Effector CD8-positive, alpha-beta T cell (primary cell): ENCODE data around the gene AFG3L2.

Experiments used
- DNase-seq: peaks from one replicate; lab custom pipeline; 2025; lab: John Stamatoyannopoulos, UW

AFG3L2 gene

DNA sequence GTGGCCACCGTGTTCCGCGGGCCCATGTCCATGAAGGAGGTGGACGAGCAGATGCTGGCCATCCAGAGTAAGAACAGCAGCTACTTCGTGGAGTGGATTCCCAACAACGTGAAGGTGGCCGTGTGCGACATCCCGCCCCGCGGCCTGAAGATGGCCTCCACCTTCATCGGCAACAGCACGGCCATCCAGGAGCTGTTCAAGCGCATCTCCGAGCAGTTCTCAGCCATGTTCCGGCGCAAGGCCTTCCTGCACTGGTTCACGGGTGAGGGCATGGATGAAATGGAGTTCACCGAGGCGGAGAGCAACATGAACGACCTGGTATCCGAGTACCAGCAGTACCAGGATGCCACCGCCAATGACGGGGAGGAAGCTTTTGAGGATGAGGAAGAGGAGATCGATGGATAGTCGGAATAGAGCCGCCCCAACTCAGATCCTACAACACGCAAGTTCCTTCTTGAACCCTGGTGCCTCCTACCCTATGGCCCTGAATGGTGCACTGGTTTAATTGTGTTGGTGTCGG lies 51.2 kb downstream of the AFG3L2 start:
- no peak for DNase-seq

DNA sequence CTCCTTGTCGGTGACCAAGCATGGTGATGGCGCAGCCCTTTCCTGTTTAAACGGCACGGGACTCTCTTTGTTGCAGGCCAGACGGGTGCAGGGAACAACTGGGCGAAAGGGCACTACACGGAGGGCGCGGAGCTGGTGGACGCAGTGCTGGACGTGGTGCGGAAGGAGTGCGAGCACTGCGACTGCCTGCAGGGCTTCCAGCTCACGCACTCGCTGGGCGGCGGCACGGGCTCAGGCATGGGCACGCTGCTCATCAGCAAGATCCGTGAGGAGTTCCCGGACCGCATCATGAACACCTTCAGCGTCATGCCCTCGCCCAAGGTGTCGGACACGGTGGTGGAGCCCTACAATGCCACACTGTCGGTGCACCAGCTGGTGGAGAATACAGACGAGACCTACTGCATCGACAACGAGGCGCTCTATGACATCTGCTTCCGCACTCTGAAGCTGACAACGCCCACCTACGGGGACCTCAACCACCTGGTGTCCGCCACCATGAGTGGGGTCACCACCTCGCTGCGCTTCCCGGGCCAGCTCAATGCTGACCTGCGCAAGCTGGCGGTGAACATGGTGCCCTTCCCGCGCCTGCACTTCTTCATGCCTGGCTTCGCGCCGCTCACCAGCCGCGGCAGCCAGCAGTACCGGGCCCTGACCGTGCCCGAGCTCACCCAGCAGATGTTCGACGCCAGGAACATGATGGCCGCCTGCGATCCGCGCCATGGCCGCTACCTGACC lies 51.9 kb downstream of the AFG3L2 start:
- no peak for DNase-seq

DNA sequence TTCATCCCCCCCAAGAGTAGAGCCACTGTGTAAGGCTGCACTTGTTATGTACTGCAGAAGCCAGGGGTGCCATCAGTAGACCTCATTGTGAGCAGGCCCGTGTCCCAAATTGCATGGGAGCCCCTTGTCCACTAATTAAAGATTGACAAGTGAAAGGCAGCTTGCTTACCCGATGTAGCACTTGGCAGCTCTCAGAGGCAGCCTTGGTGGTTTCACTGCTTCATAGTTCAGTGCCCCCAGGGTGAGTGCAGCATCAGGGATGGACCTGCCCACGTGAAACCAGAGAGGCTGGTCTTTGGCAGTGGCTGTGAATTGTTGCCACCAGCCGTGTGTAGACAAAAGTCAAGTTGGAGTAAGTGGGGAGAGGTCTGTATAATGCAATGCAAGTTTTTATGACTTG lies 55.7 kb downstream of the AFG3L2 start:
- DNase-seq, result no peak

DNA sequence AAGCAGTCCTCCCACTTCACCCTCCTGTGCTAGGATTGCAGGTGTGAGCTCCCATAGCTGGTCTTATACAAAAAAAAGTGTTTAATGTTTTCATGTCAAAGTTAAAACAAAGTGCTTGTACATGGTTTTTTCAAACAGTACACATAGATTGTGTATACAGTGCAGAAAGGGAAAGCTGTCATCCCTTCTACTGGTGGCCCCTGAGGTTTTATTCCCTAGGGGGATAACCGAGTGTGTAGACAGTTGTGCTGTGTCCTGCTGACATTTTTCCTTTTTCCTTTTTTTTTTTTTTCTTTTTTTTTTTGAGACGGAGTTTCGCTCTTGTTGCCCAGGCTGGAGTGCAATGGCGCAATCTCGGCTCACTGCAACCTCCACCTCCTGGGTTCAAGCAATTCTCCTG lies 58.2 kb downstream of the AFG3L2 start:
- no peak for DNase-seq

DNA sequence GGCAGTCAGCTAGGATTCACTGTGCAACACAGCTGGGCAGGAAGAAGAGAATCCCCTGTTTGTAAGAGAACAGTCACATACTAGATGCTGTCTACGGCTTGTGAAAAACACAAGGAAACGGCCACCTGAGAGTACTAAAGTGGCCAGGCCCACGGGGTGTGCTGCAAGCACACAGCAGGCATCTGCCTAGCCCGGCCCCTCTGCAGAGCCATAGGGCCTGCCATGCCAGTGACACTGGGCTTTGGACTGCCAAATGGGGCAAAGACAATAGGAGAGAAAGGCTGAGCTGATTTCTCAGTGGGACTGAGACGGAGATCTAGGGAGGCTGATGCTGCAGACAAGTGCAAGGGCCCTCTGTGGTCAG lies 58.7 kb downstream of the AFG3L2 start:
- no peak for DNase-seq

DNA sequence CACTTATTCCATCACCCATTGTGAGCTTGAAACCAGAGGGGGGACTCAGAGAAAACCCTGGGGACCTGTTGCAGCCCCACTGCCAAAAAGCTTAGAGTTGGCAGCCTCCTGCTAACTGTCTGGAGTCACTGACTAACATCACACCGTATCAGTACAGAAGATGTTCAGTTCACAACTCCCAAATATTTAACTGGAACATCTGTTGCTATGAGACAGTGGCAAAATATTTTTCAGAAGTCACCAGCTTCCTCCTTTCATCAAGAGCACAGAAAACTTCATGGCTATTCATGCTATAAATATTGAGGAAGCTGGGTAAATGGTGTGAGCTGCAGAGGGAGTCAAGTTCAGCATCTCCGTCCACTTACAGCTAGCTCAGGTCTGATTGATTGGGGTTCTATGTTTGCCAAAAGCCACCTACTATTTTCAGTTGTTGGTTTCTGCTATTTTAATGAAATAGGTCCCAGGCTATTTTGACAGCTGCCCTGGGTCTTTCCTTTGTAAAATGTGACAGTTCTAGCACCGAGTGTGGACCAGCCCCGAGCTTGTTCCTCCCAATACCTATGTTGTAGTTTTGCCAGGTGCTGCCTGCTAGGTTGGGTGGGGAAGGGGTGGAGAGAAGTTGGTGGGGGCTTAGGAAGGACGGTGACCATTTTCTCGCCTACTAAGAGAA lies 59.2 kb downstream of the AFG3L2 start:
- no peak for DNase-seq

DNA sequence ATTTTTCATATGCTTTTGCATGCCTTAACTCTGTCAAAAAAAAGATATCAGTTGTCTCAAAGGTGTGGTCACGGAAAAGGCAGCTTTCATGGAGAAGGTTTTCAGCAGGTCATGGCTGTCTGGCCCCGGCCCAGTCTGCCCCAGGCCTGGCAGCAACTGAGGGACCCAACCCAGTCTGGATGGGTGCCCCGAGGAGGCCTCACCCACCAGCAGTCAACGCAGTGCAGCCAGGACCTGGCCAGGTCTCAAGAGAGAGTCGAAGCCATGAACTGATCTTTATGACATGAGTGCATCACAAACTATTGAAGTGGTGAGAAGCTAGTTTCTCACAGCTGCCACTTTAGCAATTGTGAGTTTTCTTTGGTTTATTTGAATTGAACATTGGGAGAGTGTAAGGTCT lies 61.1 kb downstream of the AFG3L2 start:
- no peak for DNase-seq

DNA sequence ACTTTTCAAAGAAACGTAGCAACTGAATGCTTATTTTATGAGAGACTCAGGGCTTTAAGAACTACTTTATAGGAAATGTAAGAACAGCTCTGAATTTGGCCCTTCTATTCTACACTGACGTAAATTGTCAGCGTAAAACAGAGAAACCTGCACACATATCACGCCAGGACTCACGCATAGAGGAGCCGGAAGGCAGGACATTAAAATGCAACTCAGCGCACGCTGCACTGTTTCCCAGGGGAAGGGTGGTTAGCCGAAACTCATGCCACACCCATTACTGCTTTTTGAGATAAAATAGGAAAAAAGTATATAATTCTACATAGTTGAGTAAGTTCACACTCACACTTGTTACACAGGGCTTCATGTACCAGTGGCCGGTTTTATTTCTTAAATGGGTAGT lies 61.5 kb downstream of the AFG3L2 start:
- no peak for DNase-seq

DNA sequence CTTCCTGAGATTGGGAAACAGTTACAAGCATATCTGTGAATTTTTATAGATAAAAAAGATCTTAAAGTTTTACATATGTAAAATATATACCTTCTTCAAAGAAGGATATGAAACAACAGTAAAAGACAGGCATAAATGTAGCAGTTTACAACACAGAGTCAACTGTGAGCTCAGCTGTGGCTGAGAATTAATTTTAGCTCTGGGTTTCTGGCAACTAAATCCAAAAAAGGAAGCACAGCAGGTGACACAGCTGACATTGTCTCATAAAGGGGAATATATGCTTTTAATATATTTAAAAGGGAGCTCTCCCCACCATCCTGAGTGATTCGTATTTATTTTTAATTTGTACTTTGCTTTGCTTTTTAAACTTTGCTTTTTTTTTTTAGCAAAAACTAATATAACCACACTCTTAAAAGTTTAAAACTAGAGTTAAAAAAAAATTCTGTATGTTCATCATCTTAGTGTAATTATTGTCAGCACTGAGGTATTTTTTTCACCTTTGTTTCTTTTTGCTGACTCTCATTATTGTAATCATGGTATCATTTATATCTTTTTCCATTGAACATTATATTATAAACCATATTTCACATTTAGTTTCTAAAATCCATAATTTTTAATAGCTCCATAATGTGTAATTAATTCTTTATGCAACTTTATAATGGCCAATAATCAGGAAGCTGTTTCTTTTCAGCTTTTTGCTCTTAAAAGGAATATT lies 62.3 kb downstream of the AFG3L2 start:
- no peak for DNase-seq

DNA sequence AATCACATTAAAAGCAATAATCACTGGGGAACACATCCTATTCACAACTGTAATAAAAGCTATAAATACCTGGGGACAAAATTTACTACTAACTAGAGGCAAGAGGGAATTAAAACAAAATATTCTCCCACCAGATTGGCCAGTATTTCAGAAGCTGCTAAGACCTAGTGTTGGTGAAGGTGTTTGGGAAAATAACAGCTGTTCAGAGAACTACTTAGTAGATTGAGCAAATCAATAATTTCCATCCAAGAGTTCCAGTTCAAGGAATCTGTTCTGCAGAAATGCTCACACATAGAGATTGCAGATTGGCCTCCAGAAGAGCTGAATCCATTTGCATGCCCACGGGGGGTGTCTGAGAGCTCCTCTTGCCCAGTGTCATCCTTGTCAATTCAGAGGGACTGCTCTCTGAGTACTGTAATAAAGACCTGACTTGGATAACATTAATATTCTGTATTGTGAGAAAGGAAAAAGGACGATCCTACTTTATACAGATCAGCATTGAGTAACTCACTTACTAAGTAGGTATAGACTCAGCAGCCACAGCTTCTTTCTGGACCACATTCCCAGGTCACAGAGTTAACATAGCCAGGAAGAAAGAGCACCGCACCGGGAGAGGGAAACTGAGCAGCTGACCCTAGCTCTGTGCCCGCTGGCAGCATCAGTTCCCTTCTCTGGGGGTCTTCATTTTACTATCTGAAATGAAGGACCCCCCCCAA lies 63.3 kb downstream of the AFG3L2 start:
- no peak for DNase-seq

DNA sequence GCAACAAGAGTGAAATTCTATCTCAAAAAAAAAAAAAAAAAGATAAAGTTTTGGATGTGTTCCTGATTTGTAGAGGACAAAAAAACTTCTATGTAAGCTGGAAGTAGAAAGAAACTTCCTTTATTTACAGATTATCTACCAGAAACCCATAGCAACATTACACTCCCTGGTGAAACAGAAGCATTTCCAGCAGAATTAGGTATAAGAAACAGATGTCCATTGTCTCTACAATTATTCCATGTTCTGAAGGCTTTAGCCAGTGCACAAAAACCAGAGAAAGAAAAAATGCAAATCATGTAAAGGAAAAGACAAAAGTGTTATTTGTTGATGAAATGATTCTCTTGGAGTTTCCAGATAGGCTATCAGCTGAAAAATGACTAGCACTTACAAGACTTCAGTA lies 64.1 kb downstream of the AFG3L2 start:
- DNase-seq, result no peak

DNA sequence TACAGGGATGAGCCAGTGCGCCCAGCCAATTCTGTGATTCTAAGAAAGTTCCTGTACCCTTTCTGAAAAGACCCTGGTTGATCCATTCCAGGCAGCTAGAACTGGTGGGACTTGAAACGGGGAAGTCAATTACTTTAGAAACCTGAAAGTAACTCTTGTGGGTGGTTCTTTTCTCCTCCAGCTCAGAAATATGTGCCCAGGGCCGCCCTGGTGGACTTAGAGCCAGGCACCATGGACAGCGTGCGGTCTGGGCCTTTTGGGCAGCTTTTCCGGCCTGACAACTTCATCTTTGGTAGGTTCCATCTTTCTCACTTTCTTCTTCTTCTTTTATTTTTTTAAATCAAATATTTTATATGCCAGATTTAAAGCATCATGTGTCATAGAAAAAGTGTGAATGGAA lies 66.3 kb downstream of the AFG3L2 start:
- no peak for DNase-seq

DNA sequence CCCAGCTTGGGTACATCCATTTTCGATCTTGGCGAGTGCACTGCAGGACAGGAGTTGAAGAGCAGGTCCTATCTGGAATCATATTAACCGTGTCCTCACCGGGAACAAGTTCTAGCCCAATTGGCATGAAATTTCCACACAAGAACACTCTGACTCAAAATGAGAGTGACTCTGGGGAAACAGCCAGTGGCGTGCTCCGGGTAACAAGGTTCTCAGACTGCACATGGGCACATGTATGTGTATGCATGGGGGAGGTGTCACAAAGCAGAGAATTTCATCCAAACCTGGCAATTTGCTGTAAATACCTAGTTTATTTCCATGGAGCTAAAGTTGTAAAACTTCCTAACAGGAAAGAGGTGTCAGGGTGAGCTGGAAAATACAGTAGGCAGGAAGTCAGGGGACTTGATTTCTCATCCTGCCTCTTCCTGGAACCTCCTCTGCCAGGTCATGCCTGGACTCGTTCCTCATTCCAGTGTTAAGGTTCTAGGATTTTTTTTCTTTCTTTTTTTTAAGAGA lies 67.3 kb downstream of the AFG3L2 start:
- no peak for DNase-seq

DNA sequence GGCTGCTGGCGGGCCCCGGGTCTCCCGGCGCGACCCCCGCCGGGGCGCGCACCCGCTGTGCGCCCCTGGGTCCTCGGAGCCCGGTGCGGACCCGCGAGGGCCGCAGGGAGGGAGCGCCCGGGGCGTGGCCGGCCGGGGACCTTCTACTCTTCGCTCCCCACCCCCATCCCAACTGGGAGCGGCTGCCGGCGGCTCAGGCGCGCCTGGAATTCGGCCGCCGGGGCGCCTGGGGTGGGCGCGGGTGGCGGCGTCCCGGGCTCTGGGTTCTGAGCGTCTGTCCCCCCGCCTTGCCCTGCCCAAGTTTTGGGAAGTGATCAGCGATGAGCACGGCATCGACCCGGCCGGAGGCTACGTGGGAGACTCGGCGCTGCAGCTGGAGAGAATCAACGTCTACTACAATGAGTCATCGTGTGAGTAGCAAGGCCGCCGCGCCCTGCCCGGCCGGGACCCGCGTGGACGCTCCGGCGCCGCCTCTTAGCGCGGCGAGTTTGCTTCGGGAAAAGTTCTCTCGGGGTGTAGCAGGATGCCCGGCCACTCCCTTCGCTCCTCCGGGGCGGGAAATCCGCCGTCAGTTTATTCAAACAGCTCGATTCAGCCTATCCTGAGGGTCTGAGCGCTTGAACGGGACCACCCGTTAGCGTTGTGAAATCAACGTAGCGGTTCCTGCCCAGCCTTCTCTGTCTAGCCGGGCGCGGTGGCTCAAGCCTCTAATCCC lies 68.5 kb downstream of the AFG3L2 start:
- no peak for DNase-seq

DNA sequence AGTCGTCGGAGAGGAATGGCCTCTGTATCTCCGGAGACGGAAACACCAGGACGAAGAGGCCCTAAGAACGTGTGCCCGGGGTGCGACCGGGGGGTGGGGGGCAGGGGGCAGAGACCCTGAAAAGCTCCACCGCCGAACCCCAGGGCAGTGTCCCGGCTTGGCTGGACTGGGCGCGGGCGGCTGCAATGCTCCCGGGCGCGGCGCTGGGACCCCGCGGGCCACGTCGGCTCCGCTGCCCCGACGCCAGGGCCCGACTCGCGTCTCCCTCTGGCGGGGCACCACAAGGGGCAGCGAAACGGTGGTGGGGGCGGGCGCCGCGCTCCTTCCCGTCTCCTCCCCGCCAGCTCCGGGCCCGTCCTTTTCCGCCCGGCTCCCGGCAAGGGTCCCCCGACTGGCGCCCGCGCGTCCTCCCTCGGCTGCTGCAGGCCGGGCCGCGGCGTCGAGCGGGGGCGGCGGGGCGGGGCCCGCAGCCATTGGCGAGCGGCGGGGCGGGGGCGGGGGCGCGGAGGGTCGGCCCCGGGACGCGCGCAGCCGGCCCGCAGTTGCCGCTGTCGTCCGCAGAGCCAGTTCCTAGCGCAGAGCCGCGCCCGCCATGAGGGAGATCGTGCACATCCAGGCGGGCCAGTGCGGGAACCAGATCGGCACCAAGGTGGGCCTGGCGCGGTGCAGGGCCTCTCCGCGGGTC lies 69.2 kb downstream of the AFG3L2 start, which contains the start of gene TUBB6:
TSS of gene TUBB6 (plus strand) at position 541 of the 685 bp plus-strand sequence. CDS start at position 593, 52 bp downstream.
- no peak for DNase-seq

DNA sequence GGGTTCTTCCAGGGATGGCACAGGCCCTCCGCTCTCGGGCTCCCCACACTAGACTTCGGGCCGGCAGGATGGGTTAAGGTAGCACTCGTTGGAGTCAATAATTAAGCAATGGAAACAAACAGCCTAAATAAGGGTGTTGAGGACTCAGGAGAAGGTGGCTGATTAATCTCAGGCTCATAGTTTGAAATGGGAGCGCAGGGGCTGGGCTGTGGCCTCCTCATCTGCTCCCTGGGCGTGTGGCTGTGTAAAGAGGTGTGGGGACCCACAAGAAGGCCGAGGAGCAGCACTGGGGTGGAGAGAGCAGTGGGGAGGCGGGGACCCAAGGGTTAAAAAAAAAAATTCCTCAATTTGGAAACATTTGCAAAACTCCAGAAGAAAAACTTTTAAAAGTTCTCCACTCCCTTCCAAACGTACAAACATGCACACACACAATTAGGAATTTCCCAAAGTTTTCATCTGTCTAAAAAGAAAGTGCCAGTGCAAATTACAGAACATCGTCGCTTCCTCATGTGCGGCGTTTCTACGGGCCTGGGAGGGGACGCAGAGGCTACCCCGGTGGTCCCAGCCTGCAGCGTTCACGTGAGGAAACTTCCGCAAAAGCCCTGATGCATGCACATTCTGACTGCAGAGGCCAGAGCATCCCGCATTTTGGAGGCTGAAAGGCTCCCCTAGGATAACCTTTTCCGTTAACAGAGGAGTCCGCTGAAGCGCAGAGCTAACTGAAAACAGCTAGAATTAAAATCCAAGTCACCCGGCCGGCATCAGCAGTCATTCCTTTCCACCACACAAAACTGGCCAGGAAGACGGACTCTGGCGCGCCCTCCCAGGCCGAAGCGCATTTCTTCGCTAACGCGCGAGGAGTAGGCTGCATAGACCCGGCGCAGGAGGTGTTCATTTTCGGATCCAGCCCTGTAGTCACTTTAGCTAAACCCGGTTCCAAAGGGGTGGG lies 70.0 kb downstream of the AFG3L2 start:
- no peak for DNase-seq

DNA sequence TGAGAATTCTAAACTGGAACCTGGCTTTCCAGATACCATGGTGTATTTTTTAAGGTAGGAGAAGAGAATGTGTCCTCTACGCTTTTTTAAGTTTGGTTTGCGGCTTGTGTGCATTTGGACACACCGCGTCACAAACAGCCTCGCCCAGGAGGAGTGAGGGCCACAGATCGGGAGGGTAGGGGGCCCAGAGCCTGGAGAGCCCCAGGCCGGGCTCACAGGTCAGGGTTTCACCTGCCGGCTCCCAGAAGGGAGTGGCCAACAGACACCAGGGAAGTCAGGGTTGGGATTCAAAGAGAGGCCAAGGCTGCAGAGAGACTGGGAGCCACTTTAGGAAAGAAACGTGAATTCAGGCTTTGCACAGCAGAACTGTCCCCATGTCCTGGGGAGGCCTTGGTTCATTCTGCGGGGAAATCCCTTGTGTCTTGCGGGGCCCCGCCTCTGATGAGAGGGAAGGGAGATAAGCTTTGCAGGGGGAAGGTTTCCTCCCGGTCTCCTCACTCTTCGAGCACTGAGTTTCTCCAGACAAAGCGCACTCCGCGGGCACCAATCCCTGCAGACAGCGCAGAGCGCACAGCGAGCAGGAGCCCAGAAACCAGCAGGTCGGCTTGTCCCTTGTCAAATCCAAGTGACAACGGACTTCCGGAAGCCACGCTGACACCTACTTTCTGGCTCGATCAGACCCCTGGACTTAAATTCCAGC lies 70.9 kb downstream of the AFG3L2 start:
- DNase-seq, result no peak

DNA sequence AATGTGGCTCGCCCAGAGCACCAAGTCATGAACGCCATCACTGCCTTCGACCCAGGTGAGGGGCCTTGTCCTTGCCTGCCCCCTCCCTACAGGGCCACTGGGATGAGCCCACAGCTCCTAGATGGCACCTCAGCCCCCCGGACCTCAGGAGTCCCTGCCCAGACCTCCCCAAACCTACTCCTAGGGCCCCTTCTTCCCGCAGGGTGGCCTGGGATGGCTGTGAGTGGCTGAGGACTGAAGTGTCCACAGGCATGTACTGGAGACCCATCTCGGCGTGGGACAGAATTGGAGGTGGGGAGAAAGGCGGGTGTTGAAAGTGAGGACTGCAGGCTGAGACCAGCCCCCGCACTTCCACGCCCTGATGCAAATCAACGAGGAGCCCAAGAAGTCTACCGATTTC lies 71.8 kb downstream of the AFG3L2 start:
- DNase-seq, result no peak
